ENCODE results near the gene HSPA8. TPM values are rescaled to one million over a fixed set of nuclear protein-coding genes. Genes with fewer than 3 reads are reported as not detected.

HSPA8 gene
- total RNA-seq, 1 experiment from 2014 or later: 1,301 TPM

DNA sequence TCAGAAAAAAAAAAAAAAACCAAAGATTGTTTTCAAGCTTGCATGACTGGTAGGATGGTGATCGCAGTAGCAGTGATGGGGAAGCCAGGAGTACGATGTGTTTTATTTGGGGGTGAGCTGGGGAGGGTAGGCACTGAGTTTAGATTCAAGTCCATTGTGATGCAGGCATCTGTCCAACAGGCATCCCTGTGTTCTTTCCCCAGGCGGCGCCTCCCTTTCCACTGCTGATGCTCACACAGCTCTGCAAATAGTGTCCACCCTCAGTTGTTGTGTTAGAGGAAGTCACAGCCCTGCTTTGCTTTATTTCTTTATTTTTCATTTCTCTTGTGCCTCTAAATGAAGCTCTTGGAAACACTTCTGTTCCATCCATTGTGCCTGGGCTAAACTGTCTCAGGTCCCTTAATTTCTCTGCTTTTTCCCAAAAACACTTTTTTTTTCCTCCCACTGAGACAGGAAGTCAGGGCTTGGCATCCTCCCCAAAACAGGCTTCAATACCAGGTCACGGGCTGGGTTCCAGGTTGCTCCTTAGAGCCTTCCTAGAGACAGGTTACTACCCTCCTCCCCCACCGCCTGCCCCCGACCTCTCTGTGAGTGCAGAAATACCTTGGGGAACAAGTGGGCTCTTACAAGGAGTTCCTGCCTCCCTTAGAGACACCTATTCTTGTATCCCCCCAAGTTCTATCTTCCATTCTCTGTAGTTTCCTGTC, 38.6 kb upstream of the HSPA8 start:
- Histone ChIP-seq H3K9ac (ENCODE audit: low read length) (no peak overlapping the region), H3K9me2 (ENCODE audit: insufficient read depth) (no peaks in the 10 kb centered on the region), H3K27ac (ENCODE audit: low read depth, low read length) (no peak overlapping the region), H3K4me1 (ENCODE audit: control insufficient read depth in 1 of 2, insufficient read depth in 2 of 2, low read length in 2 of 2) (peaks cover 0 to 6% of the 10 kb centered on the region in 2 experiments; a peak in 3 of 4 replicates), H3K27me3 (ENCODE audit: insufficient read depth, low read length) (no peaks in the 10 kb centered on the region), H3K4me2 (ENCODE audit: low read length) (no peak overlapping the region), H3K9me3 (ENCODE audit: control insufficient read depth in 1 of 2, insufficient read depth in 1 of 2, low read depth in 1 of 2, low read length in 2 of 2) (no peaks in the 10 kb centered on the region), H3K4me3 (replicated peaks in 1 of 2; ENCODE audit: low read depth in 1 of 2, low read length in 2 of 2) (no peak overlapping the region), H4K20me1 (ENCODE audit: insufficient read depth) (no peaks in the 10 kb centered on the region), H3K36me3 (ENCODE audit: control insufficient read depth in 1 of 2, insufficient read depth in 2 of 2, low read length in 2 of 2) (no peaks in the 10 kb centered on the region), H2AFZ (ENCODE audit: low read depth, low read length, poor library complexity, severe bottlenecking) (no peak overlapping the region), H3K79me2 (ENCODE audit: insufficient read depth, low read length) (no peaks in the 10 kb centered on the region)
- no TSS peak for BruUV-seq (replicated peaks)
- DNase-seq (ENCODE audit: low read depth, low spot score): no peak
- ChIA-PET CTCF (interaction anchor here (0.7 to 4.5 kb wide), 3 partner anchors 10 to 146 kb away, joined by 3 to 69 read pairs (median 6); no protein-coding TSS in a partner anchor), POLR2A (no interaction called here), RAD21 (ENCODE audit: low non-redundant PET in 1 of 2, low total read pairs in 2 of 2, uncharacterized antibody in 2 of 2, unreplicated experiment in 2 of 2) (no interaction called here)
- TF ChIP-seq EGR1 (IDR thresholded peaks at IDR 0.05; ENCODE audit: low read depth): no peak
- TF ChIP-seq, protein P1, sequence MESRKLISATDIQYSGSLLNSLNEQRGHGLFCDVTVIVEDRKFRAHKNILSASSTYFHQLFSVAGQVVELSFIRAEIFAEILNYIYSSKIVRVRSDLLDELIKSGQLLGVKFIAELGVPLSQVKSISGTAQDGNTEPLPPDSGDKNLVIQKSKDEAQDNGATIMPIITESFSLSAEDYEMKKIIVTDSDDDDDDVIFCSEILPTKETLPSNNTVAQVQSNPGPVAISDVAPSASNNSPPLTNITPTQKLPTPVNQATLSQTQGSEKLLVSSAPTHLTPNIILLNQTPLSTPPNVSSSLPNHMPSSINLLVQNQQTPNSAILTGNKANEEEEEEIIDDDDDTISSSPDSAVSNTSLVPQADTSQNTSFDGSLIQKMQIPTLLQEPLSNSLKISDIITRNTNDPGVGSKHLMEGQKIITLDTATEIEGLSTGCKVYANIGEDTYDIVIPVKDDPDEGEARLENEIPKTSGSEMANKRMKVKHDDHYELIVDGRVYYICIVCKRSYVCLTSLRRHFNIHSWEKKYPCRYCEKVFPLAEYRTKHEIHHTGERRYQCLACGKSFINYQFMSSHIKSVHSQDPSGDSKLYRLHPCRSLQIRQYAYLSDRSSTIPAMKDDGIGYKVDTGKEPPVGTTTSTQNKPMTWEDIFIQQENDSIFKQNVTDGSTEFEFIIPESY (IDR thresholded peaks at IDR 0.05; ENCODE audit: extremely low read depth, insufficient replicate concordance, low read length): no peak
- TF ChIP-seq YY1 (IDR thresholded peaks at IDR 0.05; ENCODE audit: extremely low read depth, insufficient replicate concordance, low read depth, low read length): no peak
- no peak for TF ChIP-seq ZFX (IDR thresholded peaks at IDR 0.05)
- no peak for TF ChIP-seq ATF3 (IDR thresholded peaks at IDR 0.05)
- no peak for TF ChIP-seq RAD21 (IDR thresholded peaks at IDR 0.05; ENCODE audit: low read depth)
- TF ChIP-seq SRF (IDR thresholded peaks at IDR 0.05; ENCODE audit: low read depth): no peak
- no peak for TF ChIP-seq SIN3A (IDR thresholded peaks at IDR 0.05; ENCODE audit: low read depth)
- no peak for TF ChIP-seq REST (IDR thresholded peaks at IDR 0.05; ENCODE audit: low read depth)
- no peak for TF ChIP-seq POLR2AphosphoS5 (IDR thresholded peaks at IDR 0.05; ENCODE audit: low read depth, low read length)
- TF ChIP-seq EZH2phosphoT487 (IDR thresholded peaks at IDR 0.05; ENCODE audit: borderline replicate concordance): no peak
- TF ChIP-seq CTCF (IDR thresholded peaks at IDR 0.05 in 2 of 3, conservative IDR thresholded peaks at IDR 0.05 in 1 of 3; ENCODE audit: borderline replicate concordance in 1 of 3, insufficient read depth in 1 of 3, low read depth in 2 of 3, low read length in 2 of 3): no peak
- no peak for TF ChIP-seq POLR2A (IDR thresholded peaks at IDR 0.05; ENCODE audit: borderline replicate concordance, extremely low read depth, insufficient read depth, insufficient read length)
- no peak for ATAC-seq
- intact Hi-C loops (cut with micrococcal nuclease): no loop called here
